Gastroesophageal sphincter (tissue), 4 donors: ENCODE results near the gene FBXO36. TPM values are rescaled to one million over a fixed set of nuclear protein-coding genes. Genes with fewer than 3 reads are reported as not detected.

Source experiments
- ATAC-seq: fragments of 150-250 bp; one replicate; pipeline ENCODE4 v1.9.1; 2016; ENCODE audit warnings: mild to moderate bottlenecking, moderate library complexity
- H3K27ac ChIP-seq, 4 donors: fragments of 200-600 bp; sonication (generic) in 3 of 4; 1 replicate in 3 of 4; 2 replicates in 1 of 4; pipeline ENCODE4 v1.5.1; 2016 to 2019
- H3K27me3 ChIP-seq: fragments of 200-600 bp; sonication (generic); one replicate; pipeline ENCODE4 v1.5.1; 2019
- H3K36me3 ChIP-seq, 2 donors: fragments of 200-600 bp; sonication (generic); one replicate each; pipeline ENCODE4 v1.5.1; 2019; ENCODE audit warnings: control low read depth in 1 of 2
- H3K4me1 ChIP-seq, 3 donors: fragments of 200-600 bp; sonication (generic); 1 replicate in 2 of 3; 2 replicates in 1 of 3; pipeline ENCODE4 v1.5.1; 2016 to 2019; ENCODE audit warnings: control low read depth in 2 of 3
- H3K4me3 ChIP-seq, 2 donors: fragments of 200-600 bp; sonication (generic); one replicate each; pipeline ENCODE4 v1.5.1; 2019; ENCODE audit warnings: mild to moderate bottlenecking in 1 of 2, moderate library complexity in 1 of 2
- H3K9me3 ChIP-seq, 3 donors: fragments of 200-600 bp; sonication (generic); one replicate each; pipeline ENCODE4 v1.5.1; 2017 to 2019; ENCODE audit warnings: control low read depth in 2 of 3
- EP300 ChIP-seq: sonication (generic); formaldehyde crosslinking; IDR thresholded peaks from one replicate; pipeline ENCODE4 v1.6.1; 2017; ENCODE audit warnings: antibody characterized with exemption, mild to moderate bottlenecking
- POLR2A ChIP-seq, 2 donors: fragments of 450-650 bp; IDR thresholded peaks; one replicate each; pipeline ENCODE4 v1.6.1; 2017; ENCODE audit warnings: antibody characterized with exemption in 2 of 2, mild to moderate bottlenecking in 2 of 2, moderate library complexity in 1 of 2
- POLR2AphosphoS5 ChIP-seq: sonication (generic); formaldehyde crosslinking; IDR thresholded peaks from one replicate; pipeline ENCODE4 v1.6.1; 2017; ENCODE audit warnings: antibody characterized with exemption
- WGBS, 2 donors: methylation state at CpG; one replicate each; pipeline ENCODE4 v1.1.5; 2018; ENCODE audit warnings: low coverage in 1 of 2; 5-methylcytosine and 5-hydroxymethylcytosine counted together
- total RNA-seq, 4 donors: library from RNA; depleted of rRNA; stranded (reverse); fragments of >200 nt; gene quantifications; one replicate each; pipeline ENCODE4 v1.1.0, GENCODE V29; 2016
- TF ChIP-seq, protein P1 (sequence below), 4 experiments: fragments of 200-600 bp in 2 of 4; fragments of 450-650 bp in 2 of 4; sonication (generic) in 1 of 4; IDR thresholded peaks; one replicate each; pipeline ENCODE4 v1.5.1; 2017 to 2019; ENCODE audit warnings: antibody characterized with exemption in 4 of 4, mild to moderate bottlenecking in 2 of 4, moderate library complexity in 2 of 4

FBXO36 gene
- total RNA-seq, 4 donors from 2014 or later = 2.2 to 3.6 (median 3.4) TPM

- Histone ChIP-seq H3K27me3 (no peaks in the 10 kb centered on the region), H3K4me1 (no peaks in the 10 kb centered on the region), H3K4me3 (no peak overlapping the region), H3K9me3 (no peaks in the 10 kb centered on the region), H3K36me3 (no peaks in the 10 kb centered on the region), H3K27ac (no peak overlapping the region)
- TF ChIP-seq POLR2AphosphoS5 (no peak), POLR2A (IDR thresholded peaks at IDR 0.05) (no peak), EP300 (no peak)
- TF ChIP-seq, protein P1, sequence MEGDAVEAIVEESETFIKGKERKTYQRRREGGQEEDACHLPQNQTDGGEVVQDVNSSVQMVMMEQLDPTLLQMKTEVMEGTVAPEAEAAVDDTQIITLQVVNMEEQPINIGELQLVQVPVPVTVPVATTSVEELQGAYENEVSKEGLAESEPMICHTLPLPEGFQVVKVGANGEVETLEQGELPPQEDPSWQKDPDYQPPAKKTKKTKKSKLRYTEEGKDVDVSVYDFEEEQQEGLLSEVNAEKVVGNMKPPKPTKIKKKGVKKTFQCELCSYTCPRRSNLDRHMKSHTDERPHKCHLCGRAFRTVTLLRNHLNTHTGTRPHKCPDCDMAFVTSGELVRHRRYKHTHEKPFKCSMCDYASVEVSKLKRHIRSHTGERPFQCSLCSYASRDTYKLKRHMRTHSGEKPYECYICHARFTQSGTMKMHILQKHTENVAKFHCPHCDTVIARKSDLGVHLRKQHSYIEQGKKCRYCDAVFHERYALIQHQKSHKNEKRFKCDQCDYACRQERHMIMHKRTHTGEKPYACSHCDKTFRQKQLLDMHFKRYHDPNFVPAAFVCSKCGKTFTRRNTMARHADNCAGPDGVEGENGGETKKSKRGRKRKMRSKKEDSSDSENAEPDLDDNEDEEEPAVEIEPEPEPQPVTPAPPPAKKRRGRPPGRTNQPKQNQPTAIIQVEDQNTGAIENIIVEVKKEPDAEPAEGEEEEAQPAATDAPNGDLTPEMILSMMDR (IDR thresholded peaks at IDR 0.05) = no peak
- 83 to 89% methylated on average over 3 to 4 of the region's 4 CpGs for WGBS, 2 donors
- ATAC-seq = no peak
These were observed 101.0 kb downstream of the FBXO36 start for GRCh38 chr2:230023313-230023712.

DNA sequence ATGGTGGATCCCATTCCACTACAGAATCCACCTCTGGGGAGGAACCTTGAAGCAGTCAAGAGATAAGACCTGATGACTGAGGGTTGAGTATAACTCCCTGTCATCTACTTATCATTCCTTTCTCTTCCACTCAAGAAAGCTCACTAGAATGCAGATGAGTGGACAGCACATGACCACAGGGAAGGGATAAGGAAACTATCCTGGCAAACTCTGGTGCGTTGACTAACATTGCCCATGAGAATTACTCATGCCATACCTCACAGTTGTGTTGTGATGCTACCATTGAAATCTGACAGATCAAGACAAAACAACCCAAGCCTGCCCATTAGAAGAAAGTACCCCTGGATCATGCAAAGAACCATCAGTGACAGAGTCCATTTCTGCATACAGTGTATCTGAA is 119.9 kb downstream of the FBXO36 start:
- Histone ChIP-seq H3K27ac (no peak overlapping the region), H3K36me3 (peaks cover 0 to 22% of the 10 kb centered on the region in 2 donors), H3K4me3 (no peak overlapping the region), H3K27me3 (no peaks in the 10 kb centered on the region), H3K9me3 (no peaks in the 10 kb centered on the region), H3K4me1 (no peaks in the 10 kb centered on the region)
- WGBS, 2 donors = 100% methylated on average over 1 of the region's 1 CpG
- TF ChIP-seq POLR2AphosphoS5 = no peak
- TF ChIP-seq EP300 = no peak
- TF ChIP-seq, protein P1 (IDR thresholded peaks at IDR 0.05) = no peak
- TF ChIP-seq POLR2A (IDR thresholded peaks at IDR 0.05) = no peak
- no peak for ATAC-seq

GRCh38 chr2:230043025-230043424 is 120.7 kb downstream of the FBXO36 start:
- no peaks in the 10 kb centered on the region for H3K27me3 ChIP-seq
- no peak overlapping the region for H3K27ac ChIP-seq
- H3K4me1 ChIP-seq = no peaks in the 10 kb centered on the region
- peaks cover 0 to 22% of the 10 kb centered on the region in 2 donors for H3K36me3 ChIP-seq
- no peaks in the 10 kb centered on the region for H3K9me3 ChIP-seq
- no peak for ATAC-seq
- no peak overlapping the region for H3K4me3 ChIP-seq
- WGBS, 2 donors = 84 to 100% methylated on average over 2 of the region's 5 CpGs
- no peak for TF ChIP-seq POLR2A (IDR thresholded peaks at IDR 0.05)
- TF ChIP-seq, protein P1 (IDR thresholded peaks at IDR 0.05) = no peak
- no peak for TF ChIP-seq POLR2AphosphoS5
- no peak for TF ChIP-seq EP300

DNA sequence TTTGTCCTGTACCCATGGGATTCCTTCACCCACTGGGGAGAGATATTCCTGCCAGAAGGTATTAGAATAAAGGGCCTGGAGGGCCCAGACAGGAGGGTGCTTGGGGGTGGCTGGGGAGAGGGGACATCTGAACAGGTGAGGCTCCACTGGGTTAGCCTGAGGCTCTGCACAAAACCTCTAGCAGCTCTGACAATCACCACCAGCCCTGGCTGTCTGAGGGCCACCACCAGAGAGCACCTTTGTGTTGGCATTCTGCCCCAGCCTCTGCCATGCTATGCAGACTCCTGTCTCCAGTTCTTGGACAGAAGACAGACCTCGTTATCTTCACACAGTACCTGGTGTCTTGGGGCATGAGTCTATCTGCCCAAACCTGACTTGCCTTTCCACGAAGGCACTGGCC is 121.2 kb downstream of the FBXO36 start:
- no CpG with 5 or more reads among the region's 2 CpGs for WGBS, 2 donors
- TF ChIP-seq POLR2A (IDR thresholded peaks at IDR 0.05) (no peak), POLR2AphosphoS5 (no peak), EP300 (no peak)
- TF ChIP-seq, protein P1 (IDR thresholded peaks at IDR 0.05) = no peak
- Histone ChIP-seq H3K27me3 (no peaks in the 10 kb centered on the region), H3K9me3 (no peaks in the 10 kb centered on the region), H3K4me1 (no peaks in the 10 kb centered on the region), H3K27ac (no peak overlapping the region), H3K4me3 (no peak overlapping the region), H3K36me3 (peaks cover 0 to 26% of the 10 kb centered on the region in 2 donors)
- ATAC-seq = no peak

DNA sequence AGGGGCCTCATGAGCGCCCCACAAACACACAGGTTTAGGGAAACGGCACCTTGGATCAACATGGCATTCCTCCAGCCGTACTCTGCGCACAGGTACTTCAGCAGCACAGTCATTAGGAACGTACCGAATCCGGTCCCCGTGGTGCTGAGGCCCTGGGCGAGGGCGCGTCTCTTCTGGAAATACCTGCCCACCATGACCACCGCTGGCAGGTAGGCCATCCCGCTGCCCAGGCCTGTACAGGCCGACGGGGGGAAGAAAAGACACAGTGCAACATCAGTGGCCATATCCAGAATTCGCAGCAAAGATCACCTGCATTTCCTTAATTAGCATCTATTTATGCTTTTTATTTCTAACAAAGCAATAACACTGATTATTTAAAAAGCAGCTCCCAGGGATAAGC is 124.2 kb downstream of the FBXO36 start:
- TF ChIP-seq POLR2AphosphoS5 (no peak), POLR2A (IDR thresholded peaks at IDR 0.05) (no peak), EP300 (no peak)
- TF ChIP-seq, protein P1 (IDR thresholded peaks at IDR 0.05) = no peak
- Histone ChIP-seq H3K4me3 (no peak overlapping the region), H3K9me3 (no peaks in the 10 kb centered on the region), H3K4me1 (no peaks in the 10 kb centered on the region), H3K27ac (no peak overlapping the region), H3K27me3 (no peaks in the 10 kb centered on the region), H3K36me3 (peaks cover 0 to 27% of the 10 kb centered on the region in 2 donors)
- WGBS, 2 donors = 95 to 100% methylated on average over 1 to 4 of the region's 16 CpGs
- ATAC-seq = no peak
